ENCODE measurements around the gene BMP10. TPM values are rescaled to one million over a fixed set of nuclear protein-coding genes. Genes with fewer than 3 reads are reported as not detected.

Gene BMP10
- total RNA-seq, 1 donor from 2014 or later, result not detected

DNA sequence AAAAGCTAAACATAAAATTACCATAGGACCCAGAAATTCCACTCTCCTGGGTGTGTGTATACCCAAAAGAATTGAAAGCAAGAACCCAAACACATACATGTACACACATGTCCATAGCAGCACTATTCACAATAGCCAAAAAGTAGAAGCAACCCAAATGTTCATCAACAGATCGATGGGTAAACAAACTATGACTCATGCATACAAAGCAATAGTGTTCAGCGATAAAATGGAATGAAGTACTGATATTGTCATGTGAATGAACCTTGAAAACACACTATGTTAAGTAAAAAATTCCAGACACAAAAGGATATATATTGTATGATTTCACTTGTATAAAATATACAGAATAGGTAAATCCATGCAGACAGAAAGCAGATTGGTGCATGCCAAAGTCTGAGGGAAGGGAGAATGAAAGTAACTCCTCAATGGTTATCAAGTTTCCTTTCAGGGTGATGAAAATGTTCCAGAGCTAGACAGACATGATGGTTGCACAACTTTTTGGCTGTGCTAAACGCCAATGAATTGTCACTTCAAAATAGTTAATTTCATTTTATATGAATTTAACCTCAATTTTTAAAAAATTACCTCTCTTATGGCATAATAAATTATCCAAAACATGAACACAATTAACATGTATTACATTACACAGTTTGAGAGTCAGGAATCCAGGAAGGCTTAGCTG is 46.0 kb upstream of the BMP10 start:
- no peaks in the 10 kb centered on the region for H3K36me3 ChIP-seq
- no peak overlapping the region for H3K27ac ChIP-seq
- TF ChIP-seq EZH2 (IDR thresholded peaks at IDR 0.05), result no peak
- no peak for TF ChIP-seq EZH2phosphoT487 (IDR thresholded peaks at IDR 0.05)
- no peak for TF ChIP-seq CTCF (IDR thresholded peaks at IDR 0.05)
- no peak overlapping the region for H3K4me2 ChIP-seq
- no peaks in the 10 kb centered on the region for H3K27me3 ChIP-seq
- H3K9me3 ChIP-seq (ENCODE audit: low read depth), result no peaks in the 10 kb centered on the region
- H4K20me1 ChIP-seq (ENCODE audit: low read depth), result no peaks in the 10 kb centered on the region
- DNase-seq (ENCODE audit: low spot score), result no peak
- H3K9me3 Mint-ChIP-seq, result no peaks in the 10 kb centered on the region
- H3K4me1 Mint-ChIP-seq, result no peaks in the 10 kb centered on the region
- no peaks in the 10 kb centered on the region for H3K79me2 ChIP-seq (ENCODE audit: low read depth)
- H3K4me3 Mint-ChIP-seq, result no peak overlapping the region
- no peaks in the 10 kb centered on the region for H3K27me3 Mint-ChIP-seq (ENCODE audit: insufficient read depth, low read depth)
- H3K27ac Mint-ChIP-seq, result no peak overlapping the region
- no peak overlapping the region for H3K4me3 ChIP-seq
- no peaks in the 10 kb centered on the region for H3K4me1 ChIP-seq
- no peaks in the 10 kb centered on the region for H3F3A ChIP-seq (ENCODE audit: low read depth)
- no peak overlapping the region for H2AFZ ChIP-seq (replicated peaks)
- no peaks in the 10 kb centered on the region for H3K36me3 Mint-ChIP-seq
- H3K9ac ChIP-seq, result no peak overlapping the region

DNA sequence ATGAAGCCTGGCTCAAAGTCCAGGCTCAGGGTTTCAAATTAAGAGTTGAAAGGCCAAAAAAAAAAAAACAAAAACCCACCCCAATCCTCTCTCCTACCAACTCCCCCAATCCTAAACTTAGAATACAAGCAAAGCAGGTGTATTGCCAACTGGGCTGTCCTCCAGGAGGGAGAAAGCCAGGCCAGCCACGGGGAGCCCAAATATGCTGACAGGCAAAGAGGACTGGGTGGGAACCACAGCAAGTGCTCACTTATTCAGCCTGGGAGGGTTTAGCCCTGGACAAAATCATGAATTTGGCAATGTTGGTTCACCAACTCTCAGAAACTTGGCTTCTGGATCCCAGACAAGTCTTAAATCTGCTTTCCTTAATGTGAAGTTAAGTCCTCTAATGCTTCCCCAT is 45.0 kb upstream of the BMP10 start:
- H3K9me3 ChIP-seq (ENCODE audit: low read depth), result no peaks in the 10 kb centered on the region
- no peak overlapping the region for H3K27ac ChIP-seq
- no peaks in the 10 kb centered on the region for H3K79me2 ChIP-seq (ENCODE audit: low read depth)
- Mint-ChIP-seq H3K27ac (no peak overlapping the region), H3K36me3 (no peaks in the 10 kb centered on the region), H3K4me1 (no peaks in the 10 kb centered on the region), H3K9me3 (no peaks in the 10 kb centered on the region), H3K27me3 (ENCODE audit: insufficient read depth, low read depth) (no peaks in the 10 kb centered on the region), H3K4me3 (no peak overlapping the region)
- H3K4me3 ChIP-seq, result no peak overlapping the region
- TF ChIP-seq EZH2phosphoT487 (IDR thresholded peaks at IDR 0.05), result no peak
- no peak for TF ChIP-seq CTCF (IDR thresholded peaks at IDR 0.05)
- no peak for TF ChIP-seq EZH2 (IDR thresholded peaks at IDR 0.05)
- H4K20me1 ChIP-seq (ENCODE audit: low read depth), result no peaks in the 10 kb centered on the region
- H3K4me1 ChIP-seq, result no peaks in the 10 kb centered on the region
- no peak for DNase-seq (ENCODE audit: low spot score)
- H3K27me3 ChIP-seq, result no peaks in the 10 kb centered on the region
- H3K36me3 ChIP-seq, result no peaks in the 10 kb centered on the region
- H3K9ac ChIP-seq, result no peak overlapping the region
- H2AFZ ChIP-seq (replicated peaks), result no peak overlapping the region
- no peak overlapping the region for H3K4me2 ChIP-seq
- no peaks in the 10 kb centered on the region for H3F3A ChIP-seq (ENCODE audit: low read depth)

DNA sequence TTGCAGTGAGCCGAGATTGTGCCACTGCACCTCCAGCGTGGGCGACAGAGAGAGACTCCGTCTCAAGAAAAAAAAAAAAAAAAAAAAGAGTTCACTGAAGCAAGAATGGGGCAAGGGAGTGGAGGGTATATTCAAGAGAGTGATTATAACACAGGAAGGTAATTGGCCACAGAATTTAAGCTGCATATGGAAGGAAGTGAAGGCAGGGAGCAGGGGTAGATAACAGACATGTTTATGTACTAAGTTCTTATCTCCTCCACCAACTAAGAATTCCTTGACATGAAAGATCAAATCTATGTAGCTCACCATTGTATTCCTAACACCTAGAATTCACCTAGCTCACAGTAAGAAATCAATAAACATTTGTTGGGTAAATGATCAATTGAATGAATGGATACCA is 44.2 kb upstream of the BMP10 start:
- H3K36me3 ChIP-seq, result no peaks in the 10 kb centered on the region
- H4K20me1 ChIP-seq (ENCODE audit: low read depth), result no peaks in the 10 kb centered on the region
- Mint-ChIP-seq H3K4me3 (no peak overlapping the region), H3K9me3 (no peaks in the 10 kb centered on the region), H3K27me3 (ENCODE audit: insufficient read depth, low read depth) (no peaks in the 10 kb centered on the region), H3K4me1 (no peaks in the 10 kb centered on the region), H3K36me3 (no peaks in the 10 kb centered on the region), H3K27ac (no peak overlapping the region)
- no peak for DNase-seq (ENCODE audit: low spot score)
- no peaks in the 10 kb centered on the region for H3K79me2 ChIP-seq (ENCODE audit: low read depth)
- H3K9ac ChIP-seq, result no peak overlapping the region
- H3K9me3 ChIP-seq (ENCODE audit: low read depth), result no peaks in the 10 kb centered on the region
- TF ChIP-seq CTCF (IDR thresholded peaks at IDR 0.05) (no peak), EZH2phosphoT487 (IDR thresholded peaks at IDR 0.05) (no peak), EZH2 (IDR thresholded peaks at IDR 0.05) (no peak)
- H2AFZ ChIP-seq (replicated peaks), result no peak overlapping the region
- no peak overlapping the region for H3K4me2 ChIP-seq
- H3K4me1 ChIP-seq, result no peaks in the 10 kb centered on the region
- no peaks in the 10 kb centered on the region for H3K27me3 ChIP-seq
- H3F3A ChIP-seq (ENCODE audit: low read depth), result no peaks in the 10 kb centered on the region
- no peak overlapping the region for H3K4me3 ChIP-seq
- no peak overlapping the region for H3K27ac ChIP-seq

Data from neural progenitor cell (in vitro differentiated cells).